GM19324 (cell line): ENCODE results near the gene RAB24.
"Not testable (repeated sequence)": the region's sequence is repeated elsewhere in the genome, so short reads cannot be mapped to it uniquely, and the experiment has no call there.

Experiments
- ATAC-seq: cut with Tn5 transposase; IDR thresholded peaks from one replicate; pipeline ENCODE4 v1.9.1; 2021; ENCODE audit warnings: mild to moderate bottlenecking, moderate library complexity; ENCODE audit not compliant: unreplicated experiment, low FRiP score

RAB24 gene

DNA sequence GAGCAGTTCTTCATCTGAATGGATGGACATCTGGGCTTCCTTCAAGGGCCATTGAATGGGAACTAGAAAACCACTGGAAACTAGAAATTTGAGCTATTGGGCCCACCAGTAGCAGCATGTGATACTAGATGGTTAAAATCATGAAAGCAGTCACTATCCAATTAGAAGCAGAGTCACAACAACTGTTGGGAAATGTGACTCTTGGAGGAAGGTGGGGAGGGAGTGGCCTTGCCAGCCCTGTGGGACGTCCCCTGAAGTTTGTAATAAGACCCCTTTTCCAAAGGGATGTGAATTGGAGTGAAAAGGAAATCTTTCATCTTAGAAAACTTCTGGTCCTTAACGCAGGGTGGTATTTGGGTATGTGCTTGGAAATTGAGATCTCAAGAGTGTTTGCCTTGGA is 5.6 kb downstream of the RAB24 start:
- ATAC-seq, result no peak

DNA sequence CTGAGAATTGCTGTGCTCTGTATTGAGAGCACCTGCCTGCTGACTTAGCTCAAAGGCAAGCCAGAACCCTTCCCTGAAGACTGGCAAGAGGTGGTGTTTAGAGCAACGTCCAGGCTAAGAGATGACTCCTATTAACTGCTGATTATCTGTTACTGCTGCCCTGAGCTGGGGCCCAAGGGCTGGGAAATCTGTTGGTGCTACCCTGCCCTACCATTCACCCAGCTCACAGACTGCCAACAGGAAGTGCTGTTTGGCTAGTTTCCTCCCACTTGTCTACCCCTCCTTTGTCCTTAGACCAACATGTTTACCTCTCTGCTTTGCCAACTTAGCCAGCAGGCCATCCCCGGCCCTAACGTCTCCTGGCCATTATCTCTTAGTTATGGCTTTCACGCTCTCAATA is 6.9 kb downstream of the RAB24 start:
- no peak for ATAC-seq

- no peak for ATAC-seq
Measured at GRCh38 chr5:177295924-177296323, 7.6 kb downstream of the RAB24 start.

- ATAC-seq, result no peak
Measured at GRCh38 chr5:177294632-177295031, 8.9 kb downstream of the RAB24 start.

DNA sequence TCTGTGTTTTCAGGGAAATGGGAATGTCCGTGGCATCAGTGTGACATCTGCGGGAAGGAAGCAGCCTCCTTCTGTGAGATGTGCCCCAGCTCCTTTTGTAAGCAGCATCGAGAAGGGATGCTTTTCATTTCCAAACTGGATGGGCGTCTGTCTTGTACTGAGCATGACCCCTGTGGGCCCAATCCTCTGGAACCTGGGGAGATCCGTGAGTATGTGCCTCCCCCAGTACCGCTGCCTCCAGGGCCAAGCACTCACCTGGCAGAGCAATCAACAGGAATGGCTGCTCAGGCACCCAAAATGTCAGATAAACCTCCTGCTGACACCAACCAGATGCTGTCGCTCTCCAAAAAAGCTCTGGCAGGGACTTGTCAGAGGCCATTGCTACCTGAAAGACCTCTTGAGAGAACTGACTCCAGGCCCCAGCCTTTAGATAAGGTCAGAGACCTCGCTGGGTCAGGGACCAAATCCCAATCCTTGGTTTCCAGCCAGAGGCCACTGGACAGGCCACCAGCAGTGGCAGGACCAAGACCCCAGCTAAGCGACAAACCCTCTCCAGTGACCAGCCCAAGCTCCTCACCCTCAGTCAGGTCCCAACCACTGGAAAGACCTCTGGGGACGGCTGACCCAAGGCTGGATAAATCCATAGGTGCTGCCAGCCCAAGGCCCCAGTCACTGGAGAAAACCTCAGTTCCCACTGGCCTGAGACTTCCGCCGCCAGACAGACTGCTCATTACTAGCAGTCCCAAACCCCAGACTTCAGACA is 9.5 kb downstream of the RAB24 start:
- ATAC-seq, result no peak

- no peak for ATAC-seq
Measured at GRCh38 chr5:177291735-177292134, 11.8 kb downstream of the RAB24 start.

GRCh38 chr5:177290816-177291596 is 12.5 kb downstream of the RAB24 start:
- no peak for ATAC-seq

DNA sequence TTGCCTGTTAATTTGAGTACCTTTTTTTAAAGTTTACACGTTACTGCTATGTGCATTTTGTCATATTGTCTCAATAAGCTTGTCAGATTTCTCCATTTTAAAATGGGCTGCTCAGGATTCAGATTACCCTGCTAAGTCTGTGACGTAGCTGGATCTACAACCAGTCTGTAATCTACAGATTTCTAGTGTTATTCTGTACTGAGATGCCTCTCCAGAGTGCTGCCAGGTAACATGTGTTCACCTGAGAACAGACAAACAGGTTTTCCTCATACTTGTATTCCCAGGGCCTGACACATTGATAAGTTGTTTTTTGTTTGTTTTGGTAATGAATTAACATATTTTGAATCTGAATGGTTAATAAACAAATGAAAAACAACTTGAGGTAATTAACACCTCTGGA is 15.3 kb downstream of the RAB24 start:
- ATAC-seq, result no peak

GRCh38 chr5:177276886-177277285 is 26.6 kb downstream of the RAB24 start:
- no peak for ATAC-seq

GRCh38 chr5:177275883-177276282 is 27.6 kb downstream of the RAB24 start:
- ATAC-seq, result no peak

GRCh38 chr5:177271113-177271512 is 32.4 kb downstream of the RAB24 start:
- no peak for ATAC-seq

DNA sequence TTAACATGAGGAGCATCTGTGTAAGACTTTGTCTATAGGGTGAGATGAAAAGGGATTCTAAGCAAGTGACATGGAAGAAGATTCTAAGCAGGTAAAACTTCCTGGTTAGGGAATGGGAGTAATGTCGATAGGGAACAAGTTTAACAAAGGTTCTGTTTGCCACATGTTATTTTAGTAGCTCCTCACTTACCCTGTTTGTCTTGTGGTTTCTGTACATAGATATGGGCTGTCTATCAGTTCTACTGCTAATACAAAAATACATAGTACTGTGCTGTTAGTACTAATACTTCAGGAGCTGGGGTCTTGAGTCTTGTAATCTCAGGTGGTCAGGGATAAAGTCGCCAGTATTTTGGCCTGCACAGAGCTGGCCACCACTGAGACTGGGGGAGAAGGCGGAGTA is 32.9 kb downstream of the RAB24 start:
- no peak for ATAC-seq

GRCh38 chr5:177269976-177270375 is 33.5 kb downstream of the RAB24 start:
- no peak for ATAC-seq

GRCh38 chr5:177269232-177269895 is 34.2 kb downstream of the RAB24 start:
- no peak for ATAC-seq

DNA sequence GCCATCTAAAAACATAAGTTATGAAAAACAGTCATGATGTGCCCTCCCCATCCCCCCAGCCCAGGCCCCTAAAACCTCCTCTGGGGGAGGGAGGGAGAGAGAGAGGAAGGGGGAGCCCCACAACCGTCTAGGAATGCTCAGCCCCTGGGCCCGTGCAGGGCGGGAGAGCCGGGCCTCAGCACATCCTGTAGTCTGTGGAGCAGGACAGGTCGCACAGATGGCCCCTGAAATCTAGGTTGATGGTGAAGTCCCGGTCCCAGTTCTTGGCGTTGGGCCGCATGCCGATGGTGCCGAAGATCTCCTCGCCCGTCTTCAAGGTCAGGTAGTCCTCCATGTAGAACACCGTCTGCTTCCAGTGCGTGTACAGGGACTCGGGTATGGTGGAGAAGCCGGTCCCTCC is 38.1 kb downstream of the RAB24 start:
- no peak for ATAC-seq

DNA sequence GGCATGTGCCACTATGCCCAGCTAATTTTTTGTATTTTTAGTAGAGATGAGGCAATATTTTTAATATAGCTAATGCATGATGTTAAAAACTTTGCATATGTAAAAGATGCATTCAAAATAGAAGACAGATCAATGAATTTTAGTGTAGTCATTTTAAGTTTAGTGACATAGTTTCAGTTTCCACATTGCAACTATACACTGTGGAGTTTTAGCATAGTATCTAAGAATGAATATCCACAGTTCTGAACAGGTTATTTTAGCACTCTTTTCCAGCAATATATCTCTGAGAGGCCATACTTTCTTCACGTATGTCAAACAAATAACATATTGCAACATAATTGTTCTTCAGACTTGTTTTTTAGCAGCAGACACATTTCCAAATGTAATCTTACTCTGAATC is 39.3 kb downstream of the RAB24 start:
- no peak for ATAC-seq

- no peak for ATAC-seq
Measured at GRCh38 chr5:177261510-177261909, 42.0 kb downstream of the RAB24 start.

DNA sequence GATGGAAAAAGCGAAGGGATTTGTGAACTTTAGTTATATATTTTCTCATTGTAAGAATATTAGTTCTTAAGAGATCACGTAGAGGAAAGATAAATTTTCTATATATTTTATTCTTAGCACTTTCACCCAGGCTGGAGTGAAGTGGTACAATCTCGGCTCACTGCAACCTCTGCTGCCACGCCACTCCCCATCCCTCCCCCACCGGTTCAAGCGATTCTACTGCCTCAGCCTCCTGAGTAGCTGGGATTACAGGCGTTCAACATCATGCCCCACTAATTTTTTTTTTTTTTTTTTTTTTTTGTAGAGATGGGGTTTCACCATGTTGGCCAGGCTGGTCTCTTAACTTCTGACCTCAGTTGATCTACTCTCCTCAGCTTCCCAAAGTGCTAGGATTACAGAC is 42.6 kb downstream of the RAB24 start:
- no peak for ATAC-seq

- ATAC-seq, result not testable (repeated sequence)
Measured at GRCh38 chr5:177258711-177259110, 44.8 kb downstream of the RAB24 start.

DNA sequence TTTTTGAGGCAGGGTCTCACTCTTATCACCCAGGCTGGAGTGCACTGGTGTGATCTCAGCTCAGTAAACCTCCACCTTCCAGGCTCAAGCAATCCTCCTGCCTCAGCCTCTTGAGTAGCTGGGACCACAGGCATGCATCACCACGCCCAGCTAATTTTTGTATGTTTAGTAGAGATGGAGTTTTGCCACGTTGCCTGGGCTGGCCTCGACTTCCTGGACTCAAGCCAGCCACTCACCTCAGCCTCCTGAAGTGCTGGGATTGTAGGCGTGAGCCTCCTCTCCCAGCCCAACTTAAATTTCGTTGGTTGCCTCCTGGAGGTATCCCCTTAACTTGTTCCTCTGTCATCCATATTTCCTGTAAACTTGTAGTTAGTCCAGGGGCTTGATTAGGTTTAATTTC is 47.2 kb downstream of the RAB24 start:
- no peak for ATAC-seq

DNA sequence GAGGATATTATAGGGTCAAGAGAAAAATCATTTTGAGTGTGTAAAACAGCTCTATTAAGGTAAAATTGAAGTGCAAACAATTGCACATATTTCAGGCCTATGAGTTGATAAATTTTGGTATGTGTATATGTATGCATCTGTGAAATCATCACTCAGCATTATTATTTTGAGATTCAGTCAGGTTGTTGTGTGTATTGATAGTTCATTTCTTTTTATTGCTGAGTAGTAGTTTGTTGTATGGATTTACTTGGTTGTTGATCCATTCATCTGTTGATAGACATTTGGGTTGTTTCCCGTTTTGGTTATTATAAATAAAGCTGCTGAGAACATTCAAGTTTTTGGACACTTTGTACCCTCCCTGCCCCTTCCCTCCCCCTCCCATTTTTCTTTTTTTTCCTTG is 50.3 kb downstream of the RAB24 start:
- no peak for ATAC-seq
